GM23338 (cell line): ENCODE measurements around the gene CCDC85B. TPM values are rescaled to one million over a fixed set of nuclear protein-coding genes. Genes with fewer than 3 reads are reported as not detected.

Experiments used
- ATAC-seq: fragments of 200-7000 bp; cut with Tn5 transposase; 3 replicates; pipeline ENCODE4 v1.9.1; 2020
- DNase-seq: peaks from one replicate; pipeline ENCODE4 v3.0.0-alpha.2; 2015; ENCODE audit warnings: low spot score
- H2AFZ ChIP-seq: fragments of 200-600 bp; sonication (generic); 2 replicates; pipeline ENCODE4 v1.8.0; 2016; ENCODE audit warnings: antibody characterized with exemption, mild to moderate bottlenecking, moderate library complexity
- H3F3A ChIP-seq: fragments of 200-600 bp; sonication (generic); replicated peaks from 2 replicates; pipeline ENCODE4 v1.8.0; 2017; ENCODE audit warnings: antibody characterized with exemption, mixed run types, low read depth
- H3K27ac ChIP-seq: fragments of 200-600 bp; sonication (generic); 2 replicates; pipeline ENCODE4 v1.6.1; 2016; ENCODE audit warnings: low read depth
- H3K27me3 ChIP-seq: fragments of 200-600 bp; sonication (generic); 2 replicates; pipeline ENCODE4 v1.8.0; 2016; ENCODE audit warnings: mild to moderate bottlenecking, mixed run types, moderate library complexity; ENCODE audit not compliant: insufficient read depth
- H3K36me3 ChIP-seq: fragments of 200-600 bp; sonication (generic); 2 replicates; pipeline ENCODE4 v1.8.0; 2016; ENCODE audit warnings: mild to moderate bottlenecking; ENCODE audit not compliant: insufficient read depth
- H3K4me1 ChIP-seq: fragments of 200-600 bp; sonication (generic); 2 replicates; pipeline ENCODE4 v1.8.0; 2016; ENCODE audit warnings: mild to moderate bottlenecking, moderate library complexity; ENCODE audit not compliant: insufficient read depth
- H3K4me2 ChIP-seq: fragments of 200-600 bp; sonication (generic); 2 replicates; pipeline ENCODE4 v1.7.1; 2017; ENCODE audit warnings: mixed run types
- H3K4me3 ChIP-seq: fragments of 200-600 bp; sonication (generic); 2 replicates; pipeline ENCODE4 v1.6.1; 2016; ENCODE audit warnings: mixed run types
- H3K79me2 ChIP-seq: fragments of 200-600 bp; sonication (generic); replicated peaks from 2 replicates; pipeline ENCODE4 v1.8.0; 2017; ENCODE audit warnings: mild to moderate bottlenecking; ENCODE audit not compliant: insufficient read depth
- H3K9me2 ChIP-seq: fragments of 200-600 bp; sonication (generic); 2 replicates; pipeline ENCODE4 v1.8.0; 2017; ENCODE audit not compliant: insufficient read depth
- H4K20me1 ChIP-seq: fragments of 200-600 bp; sonication (generic); replicated peaks from 2 replicates; pipeline ENCODE4 v1.8.0; 2017; ENCODE audit warnings: mild to moderate bottlenecking; ENCODE audit not compliant: insufficient read depth
- H3K27ac Mint-ChIP-seq: 2 replicates; pipeline ENCODE4 v1.8.0; 2020; ENCODE audit warnings: inconsistent platforms, mild to moderate bottlenecking, moderate library complexity, mixed read lengths
- H3K27me3 Mint-ChIP-seq: 3 replicates; pipeline ENCODE4 v1.8.0; 2022; ENCODE audit warnings: low read depth, mild to moderate bottlenecking, moderate library complexity, mixed read lengths, inconsistent platforms; ENCODE audit not compliant: insufficient read depth, poor library complexity
- H3K36me3 Mint-ChIP-seq: 3 replicates; pipeline ENCODE4 v1.8.0; 2021; ENCODE audit warnings: low read depth, mild to moderate bottlenecking, inconsistent platforms, moderate library complexity, mixed read lengths
- H3K4me1 Mint-ChIP-seq: 3 replicates; pipeline ENCODE4 v1.8.0; 2020; ENCODE audit warnings: mild to moderate bottlenecking, inconsistent platforms, mixed read lengths
- H3K4me3 Mint-ChIP-seq: 3 replicates; pipeline ENCODE4 v1.8.0; 2021; ENCODE audit warnings: moderate library complexity, mild to moderate bottlenecking, inconsistent platforms, mixed read lengths
- H3K9me3 Mint-ChIP-seq: 3 replicates; pipeline ENCODE4 v1.8.0; 2020; ENCODE audit warnings: moderate library complexity, mild to moderate bottlenecking, inconsistent platforms, mixed read lengths
- CREB1 ChIP-seq: fragments of 250-450 bp; sonication (Bioruptor Pico); IDR thresholded peaks from 2 replicates; pipeline ENCODE4 v1.5.0; 2020; ENCODE audit warnings: low read depth, mild to moderate bottlenecking, moderate library complexity
- ETS1 ChIP-seq: IDR thresholded peaks from 2 replicates; pipeline ENCODE4 v1.6.1; 2016; ENCODE audit warnings: antibody characterized with exemption
- EZH2 ChIP-seq: fragments of 200-600 bp; sonication (generic); IDR thresholded peaks from one replicate; pipeline ENCODE4 v1.8.0; 2017; ENCODE audit warnings: antibody characterized with exemption, mild to moderate bottlenecking, low read depth; ENCODE audit not compliant: unreplicated experiment
- EZH2phosphoT487 ChIP-seq: fragments of 200-600 bp; sonication (generic); IDR thresholded peaks from one replicate; pipeline ENCODE4 v1.8.1; 2018; ENCODE audit warnings: antibody characterized with exemption; ENCODE audit not compliant: unreplicated experiment
- JUNB ChIP-seq: IDR thresholded peaks from one replicate; pipeline ENCODE4 v1.6.1; 2016; ENCODE audit warnings: antibody characterized with exemption; ENCODE audit not compliant: unreplicated experiment
- NANOG ChIP-seq: IDR thresholded peaks from 2 replicates; pipeline ENCODE4 v1.6.1; 2016; ENCODE audit warnings: antibody characterized with exemption, borderline replicate concordance
- POLR2AphosphoS5 ChIP-seq: IDR thresholded peaks from 2 replicates; pipeline ENCODE4 v1.6.1; 2016; ENCODE audit warnings: antibody characterized with exemption, low read depth
- REST ChIP-seq: IDR thresholded peaks from one replicate; pipeline ENCODE4 v1.6.1; 2018; ENCODE audit warnings: antibody characterized with exemption; ENCODE audit not compliant: unreplicated experiment
- STAT1 ChIP-seq: IDR thresholded peaks from one replicate; pipeline ENCODE4 v1.6.1; 2016; ENCODE audit warnings: antibody characterized with exemption; ENCODE audit not compliant: unreplicated experiment
- ZNF114 ChIP-seq: fragments of 250-450 bp; sonication (Bioruptor Pico); IDR thresholded peaks from 2 replicates; pipeline ENCODE4 v1.5.0; 2020; ENCODE audit warnings: mild to moderate bottlenecking, moderate library complexity
- ZNF331 ChIP-seq: fragments of 250-450 bp; sonication (Bioruptor Pico); IDR thresholded peaks from 2 replicates; pipeline ENCODE4 v1.5.0; 2020; ENCODE audit warnings: low read depth, mild to moderate bottlenecking, moderate library complexity
- ZNF462 ChIP-seq: fragments of 250-450 bp; sonication (Bioruptor Pico); IDR thresholded peaks from 2 replicates; pipeline ENCODE4 v1.5.0; 2020; ENCODE audit warnings: mild to moderate bottlenecking, moderate library complexity
- polyA plus RNA-seq: library from polyadenylated mRNA; unstranded; fragments of >200 nt; fragmentation: Nextera tagmentation; extraction: Ambion mirVana; gene quantifications from 2 replicates; pipeline ENCODE4 v1.2.1, GENCODE V29; 2016
- total RNA-seq: library from RNA; depleted of rRNA; stranded (reverse); fragments of >200 nt; shearing (Covaris generic); gene quantifications from 2 replicates; pipeline ENCODE4 v1.2.3, GENCODE V29; 2014
- TF ChIP-seq, protein P1 (sequence below), 2 experiments: fragments of 200-600 bp in 1 of 2; sonication (generic) in 1 of 2; conservative IDR thresholded peaks; 2 replicates each; pipeline versions ENCODE4 v1.5.1 to v1.6.1; 2016 to 2017; ENCODE audit warnings: antibody characterized with exemption in 2 of 2, low read depth in 2 of 2, mild to moderate bottlenecking in 2 of 2, moderate library complexity in 1 of 2

Gene CCDC85B
- total and polyA plus RNA-seq, 2 experiments from 2014 or later, result 54.5 to 66.3 TPM

GRCh38 chr11:65891219-65892136, 1.0 kb downstream of the CCDC85B start:
- Histone ChIP-seq H3K27ac (no peak overlapping the region), H3K9me2 (no peaks in the 10 kb centered on the region), H3F3A (peaks cover 34% of the 10 kb centered on the region), H3K36me3 (peaks cover 3% of the 10 kb centered on the region; the same call in 1 of the 2 replicates), H3K4me1 (peaks cover 32% of the 10 kb centered on the region), H3K4me3 (peak overlapping the region; percentile 93), H3K27me3 (peaks cover 25% of the 10 kb centered on the region), H4K20me1 (peaks cover 12% of the 10 kb centered on the region), H3K79me2 (peaks cover 10% of the 10 kb centered on the region), H2AFZ (no peak overlapping the region; the same call in 1 of the 2 replicates), H3K4me2 (peak overlapping the region; percentile 89)
- peak; percentile 83 for DNase-seq
- peaks cover 2% of the 10 kb centered on the region; the same call in 1 of the 3 replicates for H3K9me3 Mint-ChIP-seq
- H3K36me3 Mint-ChIP-seq, result peaks cover 17% of the 10 kb centered on the region
- H3K4me3 Mint-ChIP-seq, result peak overlapping the region; percentile 81
- peaks cover 40% of the 10 kb centered on the region for H3K4me1 Mint-ChIP-seq
- peak; percentile 15 for ATAC-seq
- TF ChIP-seq, protein P1, sequence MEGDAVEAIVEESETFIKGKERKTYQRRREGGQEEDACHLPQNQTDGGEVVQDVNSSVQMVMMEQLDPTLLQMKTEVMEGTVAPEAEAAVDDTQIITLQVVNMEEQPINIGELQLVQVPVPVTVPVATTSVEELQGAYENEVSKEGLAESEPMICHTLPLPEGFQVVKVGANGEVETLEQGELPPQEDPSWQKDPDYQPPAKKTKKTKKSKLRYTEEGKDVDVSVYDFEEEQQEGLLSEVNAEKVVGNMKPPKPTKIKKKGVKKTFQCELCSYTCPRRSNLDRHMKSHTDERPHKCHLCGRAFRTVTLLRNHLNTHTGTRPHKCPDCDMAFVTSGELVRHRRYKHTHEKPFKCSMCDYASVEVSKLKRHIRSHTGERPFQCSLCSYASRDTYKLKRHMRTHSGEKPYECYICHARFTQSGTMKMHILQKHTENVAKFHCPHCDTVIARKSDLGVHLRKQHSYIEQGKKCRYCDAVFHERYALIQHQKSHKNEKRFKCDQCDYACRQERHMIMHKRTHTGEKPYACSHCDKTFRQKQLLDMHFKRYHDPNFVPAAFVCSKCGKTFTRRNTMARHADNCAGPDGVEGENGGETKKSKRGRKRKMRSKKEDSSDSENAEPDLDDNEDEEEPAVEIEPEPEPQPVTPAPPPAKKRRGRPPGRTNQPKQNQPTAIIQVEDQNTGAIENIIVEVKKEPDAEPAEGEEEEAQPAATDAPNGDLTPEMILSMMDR (conservative IDR thresholded peaks at IDR 0.05; ENCODE audit: low read depth in 2 of 2), result peak; percentile 58 to 73
- TF ChIP-seq EZH2phosphoT487 (no peak), POLR2AphosphoS5 (peak; percentile 71), EZH2 (no peak), CREB1 (no peak), REST (no peak), STAT1 (no peak), ETS1 (peak; percentile 64), JUNB (no peak), ZNF331 (CRISPR knock-in tag) (no peak), ZNF114 (CRISPR knock-in tag) (no peak), NANOG (no peak), ZNF462 (CRISPR knock-in tag) (no peak)
- no peak overlapping the region for H3K27ac Mint-ChIP-seq
- H3K27me3 Mint-ChIP-seq, result peaks cover 39% of the 10 kb centered on the region
